ENCODE measurements around the gene ZBTB24.

Gene ZBTB24

GRCh38 chr6:109453594-109454495 is 29.2 kb downstream of the ZBTB24 start:
- DNase-seq (ENCODE audit: low read depth in 2 of 3, low spot score in 1 of 3), result no peak

DNA sequence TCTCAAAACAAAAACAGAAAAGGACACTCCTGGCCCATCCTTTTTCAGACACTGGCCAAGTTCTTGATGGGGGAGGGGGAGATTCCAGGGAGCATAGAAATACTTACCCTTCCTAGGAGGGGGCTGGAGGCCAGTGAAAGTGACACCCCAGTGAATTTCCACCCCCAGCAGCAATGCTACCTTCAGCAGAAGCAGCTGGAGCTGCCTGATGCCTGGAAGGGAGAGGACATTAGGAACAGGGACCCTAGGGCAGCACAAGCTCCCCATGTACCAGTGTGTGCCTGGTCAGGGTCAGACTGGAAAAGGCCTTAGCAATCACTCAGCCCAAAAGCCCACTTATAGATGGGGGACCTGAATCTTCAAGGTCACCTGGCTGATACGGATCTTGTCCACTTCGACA is 29.9 kb downstream of the ZBTB24 start:
- DNase-seq (ENCODE audit: low read depth in 2 of 3, low spot score in 1 of 3), result no peak

- no peak for DNase-seq (ENCODE audit: low read depth in 2 of 3, low spot score in 1 of 3)
Measured at GRCh38 chr6:109452181-109452580, 30.8 kb downstream of the ZBTB24 start.

GRCh38 chr6:109451376-109451775 is 31.6 kb downstream of the ZBTB24 start:
- DNase-seq (ENCODE audit: low read depth in 2 of 3, low spot score in 1 of 3), result no peak

GRCh38 chr6:109450801-109451200 is 32.2 kb downstream of the ZBTB24 start:
- no peak for DNase-seq (ENCODE audit: low read depth in 2 of 3, low spot score in 1 of 3)

DNA sequence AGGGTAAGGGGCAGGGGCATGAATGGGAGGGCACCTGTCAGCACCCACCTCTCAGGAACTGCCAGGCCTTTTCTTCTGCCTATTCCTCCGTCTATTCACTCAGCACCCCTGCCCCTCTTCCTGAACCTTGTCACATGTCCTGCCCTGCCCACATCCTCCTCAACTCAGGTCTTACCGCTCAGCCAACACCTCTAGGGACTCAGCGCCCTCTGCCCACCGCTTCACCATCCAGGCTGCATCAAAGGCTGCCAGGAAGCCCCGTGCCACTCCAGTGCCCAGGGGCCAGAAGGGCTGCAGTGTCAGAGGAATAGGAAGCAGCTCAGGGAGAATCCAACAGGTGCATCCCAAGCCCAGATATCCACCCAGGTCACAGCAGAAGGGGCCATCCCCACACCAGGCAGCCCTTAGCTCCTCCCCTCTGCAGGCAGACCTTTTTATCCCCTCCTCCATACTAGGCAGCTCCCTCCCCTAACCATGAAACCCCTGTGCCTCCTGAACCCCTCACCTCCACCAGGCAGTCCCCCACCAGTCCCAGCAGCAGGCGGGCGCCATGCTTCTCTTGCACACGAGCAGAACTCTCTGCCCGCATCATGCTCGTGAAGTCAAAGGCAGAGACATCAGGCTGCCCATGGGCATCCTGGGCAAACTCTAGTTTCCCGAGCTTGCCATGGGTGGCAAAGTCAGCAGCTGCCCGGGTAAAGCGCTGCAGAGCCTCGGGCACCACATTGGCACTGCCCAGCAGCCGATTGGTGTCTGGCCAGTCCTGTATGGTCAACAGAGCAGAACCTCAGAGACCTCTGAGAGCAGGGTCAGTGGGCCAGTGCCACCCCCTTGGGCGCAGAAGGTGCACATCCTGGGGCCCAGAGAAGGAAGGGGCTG is 33.0 kb downstream of the ZBTB24 start:
- no peak for DNase-seq (ENCODE audit: low read depth in 2 of 3, low spot score in 1 of 3)

DNA sequence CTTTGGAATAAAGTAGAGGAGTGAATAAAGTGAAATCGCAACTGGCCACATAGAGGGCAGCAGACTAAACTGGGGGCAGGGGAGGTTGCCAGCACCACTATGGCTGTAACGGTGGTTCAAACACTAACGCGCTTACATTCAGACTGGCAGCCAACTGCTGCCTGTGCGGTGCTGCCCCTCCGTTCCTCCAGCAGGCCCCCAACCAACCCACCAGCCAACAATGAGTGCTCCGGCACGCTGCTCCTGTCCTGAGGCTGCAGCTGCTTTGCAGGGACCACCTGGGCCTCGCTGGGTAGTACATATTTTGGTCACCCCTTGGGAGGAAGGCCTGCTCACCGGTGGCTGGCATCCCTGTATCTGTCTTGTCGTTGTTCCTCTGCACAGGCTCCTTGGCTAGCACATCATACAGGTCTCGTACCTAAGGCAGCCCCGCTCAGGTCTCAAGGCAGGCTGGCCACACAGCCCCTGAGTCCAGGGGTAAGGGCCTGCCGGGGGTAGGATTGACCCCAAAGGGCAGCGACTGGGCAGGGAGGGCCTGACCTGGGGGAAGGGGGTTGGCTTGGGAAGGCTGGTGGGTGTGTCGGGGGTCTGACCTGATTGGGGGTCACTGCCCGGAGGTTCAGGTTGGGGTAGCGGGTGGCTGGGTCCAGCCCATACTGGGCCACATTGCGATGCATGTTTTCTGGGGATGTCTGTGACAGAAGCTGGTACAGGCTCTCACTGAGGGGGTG is 33.8 kb downstream of the ZBTB24 start:
- no peak for DNase-seq (ENCODE audit: low read depth in 2 of 3, low spot score in 1 of 3)

- DNase-seq (ENCODE audit: low read depth in 2 of 3, low spot score in 1 of 3), result no peak
Measured at GRCh38 chr6:109448615-109449014, 34.4 kb downstream of the ZBTB24 start.

GRCh38 chr6:109447878-109448555 is 35.0 kb downstream of the ZBTB24 start:
- DNase-seq (ENCODE audit: low read depth in 2 of 3, low spot score in 1 of 3), result no peak

- no peak for DNase-seq (ENCODE audit: low read depth in 2 of 3, low spot score in 1 of 3)
Measured at GRCh38 chr6:109447087-109447486, 35.9 kb downstream of the ZBTB24 start.

DNA sequence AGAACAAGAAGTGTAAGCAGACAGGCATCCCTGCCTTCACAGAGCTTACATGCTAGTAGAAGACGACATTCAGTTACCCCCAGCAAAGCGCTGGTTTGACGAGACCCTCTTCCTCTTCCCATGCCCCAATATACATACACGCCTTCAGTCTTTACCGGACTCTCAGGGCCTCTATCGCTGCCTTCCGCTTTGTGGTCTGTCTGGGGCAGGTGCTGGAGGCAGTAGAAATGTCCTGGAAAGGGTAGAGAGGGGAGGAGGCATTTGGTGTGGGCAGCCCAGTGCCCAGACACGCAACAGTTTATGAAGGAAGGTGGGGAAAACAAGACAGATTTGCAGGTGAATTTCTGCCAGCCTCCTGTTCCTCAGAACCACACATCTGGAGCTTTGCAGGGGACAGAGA is 36.5 kb downstream of the ZBTB24 start:
- DNase-seq (ENCODE audit: low read depth in 2 of 3, low spot score in 1 of 3), result no peak

- DNase-seq (ENCODE audit: low read depth in 2 of 3, low spot score in 1 of 3), result no peak
Measured at GRCh38 chr6:109446072-109446471, 36.9 kb downstream of the ZBTB24 start.

- no peak for DNase-seq (ENCODE audit: low read depth in 2 of 3, low spot score in 1 of 3)
Measured at GRCh38 chr6:109445382-109445781, 37.6 kb downstream of the ZBTB24 start.

DNA sequence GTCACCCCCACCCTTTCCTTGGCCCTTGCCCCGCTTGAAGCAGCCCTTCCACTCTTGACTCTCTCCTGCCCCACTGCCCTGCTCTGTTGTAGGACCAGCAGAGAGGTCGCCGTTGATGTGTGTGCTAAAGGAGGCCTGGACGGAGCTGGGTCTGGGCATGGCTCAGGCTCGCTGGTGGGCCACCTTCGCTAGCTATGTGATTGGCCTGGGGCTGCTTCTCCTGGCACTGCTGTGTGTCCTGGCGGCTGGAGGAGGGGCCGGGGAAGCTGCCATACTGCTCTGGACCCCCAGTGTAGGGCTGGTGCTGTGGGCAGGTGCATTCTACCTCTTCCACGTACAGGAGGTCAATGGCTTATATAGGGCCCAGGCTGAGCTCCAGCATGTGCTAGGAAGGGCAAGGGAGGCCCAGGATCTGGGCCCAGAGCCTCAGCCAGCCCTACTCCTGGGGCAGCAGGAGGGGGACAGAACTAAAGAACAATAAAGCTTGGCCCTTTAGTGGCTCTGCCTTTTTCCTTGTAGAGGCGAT is 39.5 kb downstream of the ZBTB24 start:
- DNase-seq (ENCODE audit: low read depth in 2 of 3, low spot score in 1 of 3), result no peak

DNA sequence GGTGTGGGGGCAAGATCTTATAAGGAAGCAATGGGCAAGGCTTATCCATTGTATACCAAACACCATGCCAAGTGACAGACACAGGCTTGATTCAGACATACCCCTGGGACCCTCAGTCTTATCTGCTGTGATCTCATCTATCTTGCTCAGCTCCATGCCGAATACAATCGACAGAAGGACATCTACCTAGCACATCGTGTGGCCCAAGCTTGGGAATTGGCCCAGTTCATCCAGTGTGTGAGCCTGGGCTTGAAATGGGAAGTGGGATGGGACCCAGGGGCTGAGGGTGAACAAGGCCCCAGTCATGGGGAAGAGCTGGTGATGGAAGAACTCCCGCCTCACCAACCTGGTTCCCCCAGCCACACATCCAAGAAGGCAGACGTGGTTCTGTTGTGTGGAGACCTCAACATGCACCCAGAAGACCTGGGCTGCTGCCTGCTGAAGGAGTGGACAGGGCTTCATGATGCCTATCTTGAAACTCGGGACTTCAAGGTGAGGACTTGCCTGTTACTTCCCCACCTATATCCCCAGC is 40.6 kb downstream of the ZBTB24 start:
- DNase-seq (ENCODE audit: low read depth in 2 of 3, low spot score in 1 of 3), result no peak

GRCh38 chr6:109441069-109441816 is 41.8 kb downstream of the ZBTB24 start:
- DNase-seq (ENCODE audit: low read depth in 2 of 3, low spot score in 1 of 3), result peak in 1 of 3 donors; percentile 23

GRCh38 chr6:109440331-109441068 is 42.5 kb downstream of the ZBTB24 start, which contains the start of the genes PPIL6 and SMPD2:
Gene PPIL6 (minus strand): TSS chr6:109440628. CDS start chr6:109440590, 38 bp downstream.
Gene SMPD2 (plus strand): TSS chr6:109440724. CDS start chr6:109441122, 398 bp downstream.
- DNase-seq (ENCODE audit: low read depth in 2 of 3, low spot score in 1 of 3), result peak; percentile 50 to 77 (median 56)

- no peak for DNase-seq (ENCODE audit: low read depth in 2 of 3, low spot score in 1 of 3)
Measured at GRCh38 chr6:109436041-109436440, 47.0 kb downstream of the ZBTB24 start.

GRCh38 chr6:109434456-109434855 is 48.6 kb downstream of the ZBTB24 start:
- DNase-seq (ENCODE audit: low read depth in 2 of 3, low spot score in 1 of 3), result no peak
